SK-N-SH (cell line): ENCODE measurements around the gene NR3C1. TPM values are rescaled to one million over a fixed set of nuclear protein-coding genes. Genes with fewer than 3 reads are reported as not detected.

Source experiments
- CTCF ChIA-PET: fragments of 300-600, 350-600 bp; formaldehyde crosslinking; extraction: SDS; loops from one replicate; lab custom pipeline; 2021; lab: Yijun Ruan, JAX
- POLR2A ChIA-PET: fragments of 350-600 bp; sonication (Branson Sonifier 250); formaldehyde crosslinking; extraction: SDS; loops from one replicate; lab custom pipeline; 2020; ENCODE audit warnings: antibody characterized with exemption, inconsistent platforms; lab: Yijun Ruan, JAX
- DNase-seq: peaks from one replicate; pipeline ENCODE4 v3.0.0; 2012
- H2AFZ ChIP-seq: fragments of 200-600 bp; sonication (generic); 2 replicates; pipeline ENCODE4 v1.8.1; 2016; ENCODE audit warnings: antibody characterized with exemption, mild to moderate bottlenecking, low read depth
- H3F3A ChIP-seq: fragments of 200-600 bp; sonication (generic); replicated peaks from 2 replicates; pipeline ENCODE3; 2016; ENCODE audit warnings: antibody characterized with exemption, mild to moderate bottlenecking; ENCODE audit not compliant: insufficient read depth
- H3K27ac ChIP-seq, 2 experiments: fragments of 200-500 bp in 1 of 2; fragments of 200-600 bp in 1 of 2; sonication (Bioruptor generic) in 1 of 2; sonication (generic), shearing (Covaris generic) in 1 of 2; 2 replicates each; pipeline versions ENCODE4 v1.5.1 to v1.6.1; 2014 to 2016; ENCODE audit warnings: low read depth in 2 of 2, inconsistent platforms in 1 of 2, low read length in 1 of 2, mild to moderate bottlenecking in 1 of 2, mixed read lengths in 1 of 2
- H3K27me3 ChIP-seq: fragments of 200-600 bp; sonication (generic), shearing (Covaris generic); 2 replicates; pipeline ENCODE4 v1.6.1; 2016; ENCODE audit warnings: mixed run types; ENCODE audit not compliant: insufficient read depth
- H3K36me3 ChIP-seq, 2 experiments: fragments of 200-500 bp in 1 of 2; fragments of 200-600 bp in 1 of 2; sonication (Bioruptor generic) in 1 of 2; sonication (generic) in 1 of 2; replicated peaks in 1 of 2; 2 replicates each; pipeline versions ENCODE3 to v1.5.1; 2014 to 2016; ENCODE audit warnings: low read length in 1 of 2, mild to moderate bottlenecking in 1 of 2; ENCODE audit not compliant: insufficient read depth in 2 of 2, control insufficient read depth in 1 of 2
- H3K4me1 ChIP-seq, 2 experiments: fragments of 200-500 bp in 1 of 2; fragments of 200-600 bp in 1 of 2; sonication (Bioruptor generic) in 1 of 2; sonication (generic), shearing (Covaris generic) in 1 of 2; 2 replicates each; pipeline versions ENCODE4 v1.5.1 to v1.6.1; 2014 to 2016; ENCODE audit warnings: low read depth in 1 of 2, low read length in 1 of 2, mixed run types in 1 of 2; ENCODE audit not compliant: insufficient read depth in 2 of 2, control insufficient read depth in 1 of 2
- H3K4me2 ChIP-seq: fragments of 200-600 bp; sonication (generic), shearing (Covaris generic); 2 replicates; pipeline ENCODE4 v1.6.1; 2017; ENCODE audit warnings: mixed run types
- H3K4me3 ChIP-seq, 2 experiments: fragments of 200-500 bp in 1 of 2; fragments of 200-600 bp in 1 of 2; sonication (Bioruptor generic) in 1 of 2; sonication (generic), shearing (Covaris generic) in 1 of 2; 2 replicates each; pipeline versions ENCODE4 v1.5.1 to v1.8.1; 2014 to 2016; ENCODE audit warnings: low read depth in 2 of 2, inconsistent platforms in 1 of 2, low read length in 1 of 2, mild to moderate bottlenecking in 1 of 2, mixed read lengths in 1 of 2, moderate library complexity in 1 of 2
- H3K79me2 ChIP-seq: fragments of 200-600 bp; sonication (generic); 2 replicates; pipeline ENCODE4 v1.8.1; 2017; ENCODE audit warnings: mild to moderate bottlenecking; ENCODE audit not compliant: insufficient read depth
- H3K9ac ChIP-seq: fragments of 200-600 bp; sonication (generic); 2 replicates; pipeline ENCODE4 v1.6.1; 2017; ENCODE audit warnings: mixed run types
- H3K9me2 ChIP-seq: fragments of 200-600 bp; sonication (generic); 2 replicates; pipeline ENCODE4 v1.6.1; 2017; ENCODE audit warnings: mixed run types
- H3K9me3 ChIP-seq: fragments of 200-600 bp; sonication (generic); 2 replicates; pipeline ENCODE4 v1.6.1; 2017; ENCODE audit warnings: mixed run types, mild to moderate bottlenecking, moderate library complexity
- H4K20me1 ChIP-seq: fragments of 200-600 bp; sonication (generic); 2 replicates; pipeline ENCODE4 v1.6.1; 2017; ENCODE audit warnings: mild to moderate bottlenecking, mixed run types; ENCODE audit not compliant: insufficient read depth
- CHD2 ChIP-seq: fragments of 150-350 bp; IDR thresholded peaks from 2 replicates; pipeline ENCODE4 v1.6.1; 2018; ENCODE audit warnings: low read length; ENCODE audit not compliant: partially characterized antibody
- ELF1 ChIP-seq: IDR thresholded peaks from 2 replicates; pipeline ENCODE4 v1.4.0; 2012
- EP300 ChIP-seq, 2 experiments: IDR thresholded peaks; 2 replicates each; pipeline versions ENCODE4 v1.4.0 to v1.6.1; 2012; ENCODE audit warnings: borderline replicate concordance in 1 of 2, low read depth in 1 of 2, low read length in 1 of 2
- EZH2phosphoT487 ChIP-seq: fragments of 200-600 bp; sonication (generic); IDR thresholded peaks from 2 replicates; pipeline ENCODE4 v1.6.1; 2017; ENCODE audit warnings: low read depth, mixed run types, mild to moderate bottlenecking, antibody characterized with exemption, moderate library complexity, borderline replicate concordance
- FOSL2 ChIP-seq: IDR thresholded peaks from 2 replicates; pipeline ENCODE4 v1.4.0; 2012; ENCODE audit warnings: low read depth, mild to moderate bottlenecking, moderate library complexity, borderline replicate concordance
- FOXM1 ChIP-seq: IDR thresholded peaks from 2 replicates; pipeline ENCODE4 v1.4.0; 2012; ENCODE audit warnings: low read depth, mild to moderate bottlenecking
- GABPA ChIP-seq: IDR thresholded peaks from 2 replicates; pipeline ENCODE4 v1.4.0; 2012; ENCODE audit warnings: low read depth, mild to moderate bottlenecking
- JUND ChIP-seq: IDR thresholded peaks from 2 replicates; pipeline ENCODE4 v1.4.0; 2012
- MAX ChIP-seq: IDR thresholded peaks from 2 replicates; pipeline ENCODE4 v1.4.0; 2012; ENCODE audit warnings: low read depth
- MEF2A ChIP-seq: IDR thresholded peaks from 2 replicates; pipeline ENCODE4 v1.4.0; 2012; ENCODE audit warnings: low read depth, borderline replicate concordance
- MXI1 ChIP-seq: IDR thresholded peaks from 2 replicates; pipeline ENCODE4 v1.6.1; 2012; ENCODE audit warnings: mild to moderate bottlenecking, low read depth, low read length, improper control_type of control experiment
- NFIC ChIP-seq: IDR thresholded peaks from 2 replicates; pipeline ENCODE4 v1.4.0; 2012; ENCODE audit warnings: borderline replicate concordance
- PBX3 ChIP-seq: IDR thresholded peaks from 2 replicates; pipeline ENCODE4; 2012
- POLR2AphosphoS5 ChIP-seq: IDR thresholded peaks from 2 replicates; pipeline ENCODE4 v1.6.1; 2012; ENCODE audit warnings: low read depth, low read length
- RAD21 ChIP-seq: IDR thresholded peaks from 2 replicates; pipeline ENCODE4 v1.6.1; 2012; ENCODE audit warnings: mild to moderate bottlenecking, low read length
- RFX5 ChIP-seq: IDR thresholded peaks from 2 replicates; pipeline ENCODE4 v1.6.1; 2012; ENCODE audit warnings: mild to moderate bottlenecking, improper control_type of control experiment, low read length
- SIN3A ChIP-seq: IDR thresholded peaks from 2 replicates; pipeline ENCODE4 v1.6.1; 2012; ENCODE audit warnings: low read depth, mild to moderate bottlenecking, low read length, moderate library complexity, borderline replicate concordance
- TAF1 ChIP-seq: IDR thresholded peaks from 2 replicates; pipeline ENCODE4 v1.6.1; 2012; ENCODE audit warnings: low read depth, mild to moderate bottlenecking, low read length, moderate library complexity, borderline replicate concordance
- TCF12 ChIP-seq: IDR thresholded peaks from 2 replicates; pipeline ENCODE4 v1.4.0; 2012
- TEAD4 ChIP-seq: IDR thresholded peaks from 2 replicates; pipeline ENCODE4 v1.4.0; 2012; ENCODE audit warnings: mild to moderate bottlenecking, borderline replicate concordance; ENCODE audit not compliant: insufficient read depth
- USF1 ChIP-seq: IDR thresholded peaks from 2 replicates; pipeline ENCODE4 v1.4.0; 2012; ENCODE audit warnings: low read depth, borderline replicate concordance
- WGBS: methylation state at CpG from one replicate; pipeline ENCODE4 v1.1.6; 2017; ENCODE audit warnings: low lambda C conversion rate; 5-methylcytosine and 5-hydroxymethylcytosine counted together
- polyA plus RNA-seq, 3 experiments: library from polyadenylated mRNA; depleted of rRNA; stranded (reverse); fragments of >200 nt; gene quantifications; 2 replicates each; pipeline ENCODE4 v1.2.3, GENCODE V29; 2012

The NR3C1 gene
- polyA plus RNA-seq, 1 of the 3 experiments (the other 2 are of a cell fraction), result 7.1 TPM

- peaks cover 18 to 19% of the 10 kb centered on the region in 2 experiments for H3K4me1 ChIP-seq
- peaks cover 67% of the 10 kb centered on the region for H3K79me2 ChIP-seq
- H3K9me3 ChIP-seq, result no peaks in the 10 kb centered on the region
- H4K20me1 ChIP-seq, result peaks cover 14% of the 10 kb centered on the region; the same call in 1 of the 2 replicates
- ChIA-PET CTCF (interaction anchor here (1.4 to 2.0 kb wide), 2 partner anchors 32 to 510 kb away, joined by 3 to 5 read pairs; no protein-coding TSS in a partner anchor), POLR2A (no interaction called here)
- H3F3A ChIP-seq, result peaks cover 30% of the 10 kb centered on the region
- H3K9me2 ChIP-seq, result no peaks in the 10 kb centered on the region
- no peaks in the 10 kb centered on the region for H3K27me3 ChIP-seq
- no peak for DNase-seq
- H3K4me2 ChIP-seq, result peak overlapping the region; percentile 17; the same call in 1 of the 2 replicates
- no peak overlapping the region for H3K4me3 ChIP-seq
- peak overlapping the region; percentile 10; the same call in 1 of the 2 replicates for H3K9ac ChIP-seq
- peak overlapping the region; percentile 39 to 71; a peak in 3 of 4 replicates for H3K27ac ChIP-seq
- H3K36me3 ChIP-seq, result peaks cover 13 to 31% of the 10 kb centered on the region in 2 experiments
- TF ChIP-seq ELF1 (no peak), SIN3A (no peak), NFIC (peak; percentile 63), EP300 (IDR thresholded peaks at IDR 0.05; ENCODE audit: borderline replicate concordance in 1 of 2, low read depth in 1 of 2, low read length in 1 of 2) (peak in 1 of 2 experiments; percentile 59; a peak in 1 of 4 replicates), PBX3 (peak; percentile 58; the same call in 1 of the 2 replicates), TCF12 (peak; percentile 55), FOSL2 (peak; percentile 70), JUND (peak; percentile 61)
- H2AFZ ChIP-seq, result no peak overlapping the region
Observed at GRCh38 chr5:143314659-143315058, 88.8 kb downstream of the NR3C1 start.

- peaks cover 61% of the 10 kb centered on the region for H3K79me2 ChIP-seq
Observed at GRCh38 chr5:143314099-143314498, 89.4 kb downstream of the NR3C1 start.

More at GRCh38 chr5:143314099-143314498, 89.4 kb downstream of the NR3C1 start:
- Histone ChIP-seq H3K27me3 (no peaks in the 10 kb centered on the region), H3K4me2 (peak overlapping the region; percentile 31), H2AFZ (no peak overlapping the region), H3K9me3 (no peaks in the 10 kb centered on the region), H3K36me3 (peaks cover 13 to 36% of the 10 kb centered on the region in 2 experiments), H4K20me1 (peaks cover 14% of the 10 kb centered on the region; the same call in 1 of the 2 replicates), H3K4me1 (peaks cover 13 to 19% of the 10 kb centered on the region in 2 experiments), H3K9me2 (no peaks in the 10 kb centered on the region), H3K27ac (peak overlapping the region in 1 of 2 experiments; percentile 71; a peak in 2 of 4 replicates), H3K9ac (no peak overlapping the region), H3F3A (peaks cover 30% of the 10 kb centered on the region)
- 67% methylated on average over 1 of the region's 1 CpG for WGBS
- ChIA-PET CTCF (interaction anchor here (2.0 kb wide), 1 partner anchor 511 kb away, joined by 5 read pairs; no protein-coding TSS in a partner anchor), POLR2A (no interaction called here)
- DNase-seq, result no peak
- TF ChIP-seq GABPA, result no peak
- TF ChIP-seq NFIC, result no peak
- no peak for TF ChIP-seq FOXM1
- TF ChIP-seq JUND, result no peak
- no peak for TF ChIP-seq USF1
- TF ChIP-seq MXI1, result no peak
- no peak for TF ChIP-seq MAX
- no peak for TF ChIP-seq RFX5
- TF ChIP-seq MEF2A, result no peak
- no peak for TF ChIP-seq POLR2AphosphoS5
- no peak for TF ChIP-seq CHD2
- TF ChIP-seq RAD21, result no peak
- TF ChIP-seq ELF1, result no peak
- no peak for TF ChIP-seq TCF12
- no peak for TF ChIP-seq TAF1
- TF ChIP-seq EZH2phosphoT487, result no peak
- no peak for TF ChIP-seq TEAD4
- TF ChIP-seq, all 33 proteins: peak for 0
- H3K4me3 ChIP-seq, result no peak overlapping the region
